GM12878 (cell line): Measurements from ENCODE around the gene FXYD6. TPM values are rescaled to one million over a fixed set of nuclear protein-coding genes. Genes with fewer than 3 reads are reported as not detected.
A peak's percentile ranks its signal among the peaks of the same experiment; 100 is the strongest.

ENCODE experiments used
- BHLHE40 ChIP-seq, 2 experiments: fragments of 450-650 bp in 1 of 2; IDR thresholded peaks; 2 replicates each; pipeline ENCODE4 v1.6.1; 2011 to 2017; ENCODE audit warnings: low read depth in 2 of 2, borderline replicate concordance in 1 of 2, improper control_type of control experiment in 1 of 2, low read length in 1 of 2, mild to moderate bottlenecking in 1 of 2
- BMI1 ChIP-seq: fragments of 450-650 bp; IDR thresholded peaks from 2 replicates; pipeline ENCODE4 v1.6.1; 2016; ENCODE audit warnings: mild to moderate bottlenecking, moderate library complexity, borderline replicate concordance
- CBFB ChIP-seq: IDR thresholded peaks from 2 replicates; pipeline ENCODE4 v1.6.1; 2016; ENCODE audit warnings: antibody characterized with exemption, low read depth
- CREB1 ChIP-seq: IDR thresholded peaks from 2 replicates; pipeline ENCODE4 v1.6.1; 2012; ENCODE audit warnings: low read depth, mild to moderate bottlenecking, inconsistent platforms
- ETV6 ChIP-seq, 2 experiments: fragments of 450-650 bp in 1 of 2; IDR thresholded peaks in 1 of 2; conservative IDR thresholded peaks in 1 of 2; 2 replicates each; pipeline ENCODE4 v1.6.1; 2014; ENCODE audit warnings: antibody characterized with exemption in 1 of 2, borderline replicate concordance in 1 of 2, low read depth in 1 of 2, mild to moderate bottlenecking in 1 of 2, moderate library complexity in 1 of 2
- EZH2 ChIP-seq: IDR thresholded peaks from 2 replicates; pipeline ENCODE4 v1.6.1; 2012; ENCODE audit warnings: low read depth, mild to moderate bottlenecking, control low read depth, inconsistent platforms, low read length, borderline replicate concordance; ENCODE audit not compliant: control insufficient read depth
- IKZF2 ChIP-seq, 2 experiments: fragments of 450-650 bp; IDR thresholded peaks; 2 replicates each; pipeline ENCODE4 v1.6.1; 2017; ENCODE audit warnings: mild to moderate bottlenecking in 2 of 2, moderate library complexity in 2 of 2
- JUND ChIP-seq: IDR thresholded peaks from 2 replicates; pipeline ENCODE4 v1.6.1; 2012; ENCODE audit warnings: low read depth, mild to moderate bottlenecking, low read length, improper control_type of control experiment, moderate library complexity
- MEF2A ChIP-seq: IDR thresholded peaks from 2 replicates; pipeline ENCODE4 v1.6.1; 2011; ENCODE audit warnings: low read depth, mild to moderate bottlenecking, low read length, moderate library complexity; ENCODE audit not compliant: insufficient read depth
- PAX5 ChIP-seq: IDR thresholded peaks from 2 replicates; pipeline ENCODE4 v1.6.1; 2011; ENCODE audit warnings: low read depth, low read length, borderline replicate concordance
- RAD21 ChIP-seq: IDR thresholded peaks from 2 replicates; pipeline ENCODE4 v1.6.1; 2011; ENCODE audit warnings: mild to moderate bottlenecking, low read depth, low read length, moderate library complexity; ENCODE audit not compliant: insufficient read depth
- RAD51 ChIP-seq: fragments of 450-650 bp; IDR thresholded peaks from 2 replicates; pipeline ENCODE4 v1.6.1; 2016; ENCODE audit warnings: moderate library complexity, mild to moderate bottlenecking, inconsistent platforms
- RB1 ChIP-seq: fragments of 450-650 bp; formaldehyde crosslinking; IDR thresholded peaks from 2 replicates; pipeline ENCODE4 v1.6.1; 2017; ENCODE audit warnings: mild to moderate bottlenecking, borderline replicate concordance
- RUNX3 ChIP-seq: IDR thresholded peaks from 2 replicates; pipeline ENCODE4 v1.6.1; 2012; ENCODE audit warnings: low read length, inconsistent platforms
- ZNF274 ChIP-seq: IDR thresholded peaks from one replicate; pipeline ENCODE4 v1.8.0; 2011; ENCODE audit not compliant: insufficient read length, insufficient read depth
- polyA plus RNA-seq, 11 experiments: library from polyadenylated mRNA; depleted of rRNA in 4 of 11; unstranded in 6 of 11; stranded (reverse) in 5 of 11; fragments of >200 nt; fragmentation: Nextera tagmentation in 4 of 11; fragmentation: Illumina TruSeq in 1 of 11; extraction: Ambion mirVana in 4 of 11; extraction: Trizol in 1 of 11; gene quantifications; 1 replicate in 1 of 11; 2 replicates in 10 of 11; pipeline versions ENCODE4 v1.2.1 to v1.2.3, GENCODE V29; 2011 to 2016; ENCODE audit warnings: inconsistent platforms in 2 of 11, missing spikeins in 2 of 11, low read depth in 1 of 11
- total RNA-seq, 4 experiments: library from RNA; depleted of rRNA in 3 of 4; stranded (reverse); fragments of >200 nt in 3 of 4; fragmentation: Illumina TruSeq in 1 of 4; extraction: Trizol in 1 of 4; gene quantifications; 2 replicates each; pipeline versions ENCODE4 v1.2.1 to v1.2.3, GENCODE V29; 2013 to 2021
- TF ChIP-seq, protein P1 (sequence below), 3 experiments: IDR thresholded peaks in 2 of 3; conservative IDR thresholded peaks in 1 of 3; 2 replicates each; pipeline ENCODE4 v1.5.1; 2011; ENCODE audit warnings: low read depth in 3 of 3, low read length in 3 of 3, mild to moderate bottlenecking in 3 of 3, control low read depth in 2 of 3, moderate library complexity in 2 of 3, inconsistent platforms in 1 of 3, mixed read lengths in 1 of 3; ENCODE audit not compliant: control insufficient read depth in 2 of 3, insufficient read depth in 1 of 3; ENCODE audit errors: extremely low read depth in 1 of 3
- TF ChIP-seq, protein P2 (sequence below): fragments of 450-650 bp; IDR thresholded peaks from 2 replicates; pipeline ENCODE4 v1.6.1; 2017; ENCODE audit warnings: mild to moderate bottlenecking, moderate library complexity
- TF ChIP-seq, protein P3 (sequence below): fragments of 450-650 bp; IDR thresholded peaks from 2 replicates; pipeline ENCODE4 v1.6.1; 2017; ENCODE audit warnings: mild to moderate bottlenecking, moderate library complexity

FXYD6 gene
- total and polyA plus RNA-seq, 10 of the 15 experiments (the other 5 are each of a cell fraction or from before 2014, with no cell fraction given) = 0.09 to 2.0 (median 0.23) TPM; not detected in 2

DNA sequence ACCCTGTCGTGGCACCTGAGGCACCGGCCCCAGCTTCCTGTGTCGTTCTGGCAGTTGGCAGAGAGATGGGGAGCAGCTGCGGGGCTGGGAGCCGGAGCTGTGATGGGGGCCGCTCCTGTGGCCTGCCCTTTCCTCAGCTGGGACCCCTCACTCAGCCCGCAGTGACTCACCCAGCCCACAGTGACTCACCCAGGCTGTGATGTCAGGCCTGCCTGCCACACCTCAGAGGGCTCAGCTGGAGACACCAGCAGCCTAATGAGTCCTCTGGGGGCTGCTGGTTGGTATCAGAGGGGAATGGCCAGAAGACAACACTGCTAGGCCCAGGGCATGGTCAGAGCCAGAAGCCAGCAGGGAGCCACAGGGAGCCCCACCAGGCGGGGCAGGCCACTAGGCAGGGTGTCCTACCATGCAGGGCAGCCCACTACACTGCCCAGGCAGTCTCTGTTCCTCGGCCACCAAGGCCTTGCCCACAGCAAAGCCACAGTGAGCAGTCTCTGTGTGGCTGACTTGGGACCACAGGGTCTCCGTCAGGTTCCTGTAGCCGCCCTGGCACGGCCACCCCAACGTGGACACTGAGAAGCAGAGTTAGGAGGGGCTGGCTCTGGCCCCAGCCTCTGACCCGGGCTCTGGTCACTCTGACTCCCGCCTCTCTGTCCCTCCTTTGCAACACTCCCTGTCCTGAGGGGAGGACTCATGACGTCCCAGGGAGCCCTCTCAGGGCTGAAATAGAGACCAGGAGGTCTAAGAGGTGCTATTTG lies 47.7 kb downstream of the FXYD6 start (continued):
- TF ChIP-seq, protein P1, sequence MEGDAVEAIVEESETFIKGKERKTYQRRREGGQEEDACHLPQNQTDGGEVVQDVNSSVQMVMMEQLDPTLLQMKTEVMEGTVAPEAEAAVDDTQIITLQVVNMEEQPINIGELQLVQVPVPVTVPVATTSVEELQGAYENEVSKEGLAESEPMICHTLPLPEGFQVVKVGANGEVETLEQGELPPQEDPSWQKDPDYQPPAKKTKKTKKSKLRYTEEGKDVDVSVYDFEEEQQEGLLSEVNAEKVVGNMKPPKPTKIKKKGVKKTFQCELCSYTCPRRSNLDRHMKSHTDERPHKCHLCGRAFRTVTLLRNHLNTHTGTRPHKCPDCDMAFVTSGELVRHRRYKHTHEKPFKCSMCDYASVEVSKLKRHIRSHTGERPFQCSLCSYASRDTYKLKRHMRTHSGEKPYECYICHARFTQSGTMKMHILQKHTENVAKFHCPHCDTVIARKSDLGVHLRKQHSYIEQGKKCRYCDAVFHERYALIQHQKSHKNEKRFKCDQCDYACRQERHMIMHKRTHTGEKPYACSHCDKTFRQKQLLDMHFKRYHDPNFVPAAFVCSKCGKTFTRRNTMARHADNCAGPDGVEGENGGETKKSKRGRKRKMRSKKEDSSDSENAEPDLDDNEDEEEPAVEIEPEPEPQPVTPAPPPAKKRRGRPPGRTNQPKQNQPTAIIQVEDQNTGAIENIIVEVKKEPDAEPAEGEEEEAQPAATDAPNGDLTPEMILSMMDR (IDR thresholded peaks at IDR 0.05 in 2 of 3, conservative IDR thresholded peaks at IDR 0.05 in 1 of 3; ENCODE audit: control insufficient read depth in 2 of 3, extremely low read depth in 1 of 3, insufficient read depth in 1 of 3, low read depth in 3 of 3, low read length in 3 of 3) = no peak
- peak; percentile 51 to 70; a peak in 2 of 4 replicates for TF ChIP-seq IKZF2 (IDR thresholded peaks at IDR 0.05)
- TF ChIP-seq RB1 = no peak
- no peak for TF ChIP-seq RAD51
- peak; percentile 71 for TF ChIP-seq RUNX3
- TF ChIP-seq EZH2 = no peak
- TF ChIP-seq, protein P2, sequence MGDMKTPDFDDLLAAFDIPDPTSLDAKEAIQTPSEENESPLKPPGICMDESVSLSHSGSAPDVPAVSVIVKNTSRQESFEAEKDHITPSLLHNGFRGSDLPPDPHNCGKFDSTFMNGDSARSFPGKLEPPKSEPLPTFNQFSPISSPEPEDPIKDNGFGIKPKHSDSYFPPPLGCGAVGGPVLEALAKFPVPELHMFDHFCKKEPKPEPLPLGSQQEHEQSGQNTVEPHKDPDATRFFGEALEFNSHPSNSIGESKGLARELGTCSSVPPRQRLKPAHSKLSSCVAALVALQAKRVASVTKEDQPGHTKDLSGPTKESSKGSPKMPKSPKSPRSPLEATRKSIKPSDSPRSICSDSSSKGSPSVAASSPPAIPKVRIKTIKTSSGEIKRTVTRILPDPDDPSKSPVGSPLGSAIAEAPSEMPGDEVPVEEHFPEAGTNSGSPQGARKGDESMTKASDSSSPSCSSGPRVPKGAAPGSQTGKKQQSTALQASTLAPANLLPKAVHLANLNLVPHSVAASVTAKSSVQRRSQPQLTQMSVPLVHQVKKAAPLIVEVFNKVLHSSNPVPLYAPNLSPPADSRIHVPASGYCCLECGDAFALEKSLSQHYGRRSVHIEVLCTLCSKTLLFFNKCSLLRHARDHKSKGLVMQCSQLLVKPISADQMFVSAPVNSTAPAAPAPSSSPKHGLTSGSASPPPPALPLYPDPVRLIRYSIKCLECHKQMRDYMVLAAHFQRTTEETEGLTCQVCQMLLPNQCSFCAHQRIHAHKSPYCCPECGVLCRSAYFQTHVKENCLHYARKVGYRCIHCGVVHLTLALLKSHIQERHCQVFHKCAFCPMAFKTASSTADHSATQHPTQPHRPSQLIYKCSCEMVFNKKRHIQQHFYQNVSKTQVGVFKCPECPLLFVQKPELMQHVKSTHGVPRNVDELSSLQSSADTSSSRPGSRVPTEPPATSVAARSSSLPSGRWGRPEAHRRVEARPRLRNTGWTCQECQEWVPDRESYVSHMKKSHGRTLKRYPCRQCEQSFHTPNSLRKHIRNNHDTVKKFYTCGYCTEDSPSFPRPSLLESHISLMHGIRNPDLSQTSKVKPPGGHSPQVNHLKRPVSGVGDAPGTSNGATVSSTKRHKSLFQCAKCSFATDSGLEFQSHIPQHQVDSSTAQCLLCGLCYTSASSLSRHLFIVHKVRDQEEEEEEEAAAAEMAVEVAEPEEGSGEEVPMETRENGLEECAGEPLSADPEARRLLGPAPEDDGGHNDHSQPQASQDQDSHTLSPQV = no peak
- TF ChIP-seq ZNF274 = no peak
- no peak for TF ChIP-seq CREB1
- TF ChIP-seq BMI1 = peak; percentile 40; the same call in 1 of the 2 replicates
- peak; percentile 82 for TF ChIP-seq JUND
- peak; percentile 51 for TF ChIP-seq PAX5
- peak in 1 of 2 experiments; percentile 80; a peak in 2 of 4 replicates for TF ChIP-seq BHLHE40 (IDR thresholded peaks at IDR 0.05; ENCODE audit: borderline replicate concordance in 1 of 2, low read depth in 2 of 2, low read length in 1 of 2)
- TF ChIP-seq, protein P3, sequence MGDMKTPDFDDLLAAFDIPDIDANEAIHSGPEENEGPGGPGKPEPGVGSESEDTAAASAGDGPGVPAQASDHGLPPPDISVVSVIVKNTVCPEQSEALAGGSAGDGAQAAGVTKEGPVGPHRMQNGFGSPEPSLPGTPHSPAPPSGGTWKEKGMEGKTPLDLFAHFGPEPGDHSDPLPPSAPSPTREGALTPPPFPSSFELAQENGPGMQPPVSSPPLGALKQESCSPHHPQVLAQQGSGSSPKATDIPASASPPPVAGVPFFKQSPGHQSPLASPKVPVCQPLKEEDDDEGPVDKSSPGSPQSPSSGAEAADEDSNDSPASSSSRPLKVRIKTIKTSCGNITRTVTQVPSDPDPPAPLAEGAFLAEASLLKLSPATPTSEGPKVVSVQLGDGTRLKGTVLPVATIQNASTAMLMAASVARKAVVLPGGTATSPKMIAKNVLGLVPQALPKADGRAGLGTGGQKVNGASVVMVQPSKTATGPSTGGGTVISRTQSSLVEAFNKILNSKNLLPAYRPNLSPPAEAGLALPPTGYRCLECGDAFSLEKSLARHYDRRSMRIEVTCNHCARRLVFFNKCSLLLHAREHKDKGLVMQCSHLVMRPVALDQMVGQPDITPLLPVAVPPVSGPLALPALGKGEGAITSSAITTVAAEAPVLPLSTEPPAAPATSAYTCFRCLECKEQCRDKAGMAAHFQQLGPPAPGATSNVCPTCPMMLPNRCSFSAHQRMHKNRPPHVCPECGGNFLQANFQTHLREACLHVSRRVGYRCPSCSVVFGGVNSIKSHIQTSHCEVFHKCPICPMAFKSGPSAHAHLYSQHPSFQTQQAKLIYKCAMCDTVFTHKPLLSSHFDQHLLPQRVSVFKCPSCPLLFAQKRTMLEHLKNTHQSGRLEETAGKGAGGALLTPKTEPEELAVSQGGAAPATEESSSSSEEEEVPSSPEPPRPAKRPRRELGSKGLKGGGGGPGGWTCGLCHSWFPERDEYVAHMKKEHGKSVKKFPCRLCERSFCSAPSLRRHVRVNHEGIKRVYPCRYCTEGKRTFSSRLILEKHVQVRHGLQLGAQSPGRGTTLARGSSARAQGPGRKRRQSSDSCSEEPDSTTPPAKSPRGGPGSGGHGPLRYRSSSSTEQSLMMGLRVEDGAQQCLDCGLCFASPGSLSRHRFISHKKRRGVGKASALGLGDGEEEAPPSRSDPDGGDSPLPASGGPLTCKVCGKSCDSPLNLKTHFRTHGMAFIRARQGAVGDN = peak; percentile 80; the same call in 1 of the 2 replicates
- TF ChIP-seq CBFB = 0 out of 2 replicates have a peak, but pooled peaks have one; percentile 29
- TF ChIP-seq RAD21 = no peak
- TF ChIP-seq MEF2A = no peak
- TF ChIP-seq ETV6 (conservative IDR thresholded peaks at IDR 0.05 in 1 of 2, IDR thresholded peaks at IDR 0.05 in 1 of 2; ENCODE audit: borderline replicate concordance in 1 of 2, low read depth in 1 of 2) = no peak; a peak in 1 of 4 replicates
